Measurements from ENCODE around the gene SMARCA5.
"Not testable (repeated sequence)": the region's sequence is repeated elsewhere in the genome, so short reads cannot be mapped to it uniquely, and the experiment has no call there.

The SMARCA5 gene

GRCh38 chr4:143513314-143514168 is at the start of gene SMARCA5:
Gene SMARCA5 (plus strand): TSS chr4:143513702. CDS start chr4:143513925, 223 bp downstream.
- in situ Hi-C loops (cut with HindIII; ENCODE audit: low pct_ligation_motif_present, low pct_unique_long_range_greater_than_20kb, low sequenced_read_pairs), result no loop called here
- DNase-seq, result peak; percentile 96

- in situ Hi-C loops (cut with HindIII; ENCODE audit: low pct_ligation_motif_present, low pct_unique_long_range_greater_than_20kb, low sequenced_read_pairs), result no loop called here
- DNase-seq, result no peak
These were observed 40.0 kb upstream of the SMARCA5 start for GRCh38 chr4:143473334-143474126.

- no peak for DNase-seq
- in situ Hi-C loops (cut with HindIII; ENCODE audit: low pct_ligation_motif_present, low pct_unique_long_range_greater_than_20kb, low sequenced_read_pairs), result no loop called here
These were observed 36.0 kb upstream of the SMARCA5 start for GRCh38 chr4:143477487-143477886.

GRCh38 chr4:143481361-143481760 is 32.1 kb upstream of the SMARCA5 start:
- in situ Hi-C loops (cut with HindIII; ENCODE audit: low pct_ligation_motif_present, low pct_unique_long_range_greater_than_20kb, low sequenced_read_pairs), result no loop called here
- DNase-seq, result no peak

- peak; percentile 55 for DNase-seq
- in situ Hi-C loops (cut with HindIII; ENCODE audit: low pct_ligation_motif_present, low pct_unique_long_range_greater_than_20kb, low sequenced_read_pairs), result no loop called here
These were observed 30.7 kb upstream of the SMARCA5 start for GRCh38 chr4:143482840-143483239.

- DNase-seq, result no peak
- in situ Hi-C loops (cut with HindIII; ENCODE audit: low pct_ligation_motif_present, low pct_unique_long_range_greater_than_20kb, low sequenced_read_pairs), result no loop called here
These were observed 27.2 kb upstream of the SMARCA5 start for GRCh38 chr4:143486314-143486713.

GRCh38 chr4:143488687-143489086 is 24.8 kb upstream of the SMARCA5 start:
- in situ Hi-C loops (cut with HindIII; ENCODE audit: low pct_ligation_motif_present, low pct_unique_long_range_greater_than_20kb, low sequenced_read_pairs), result no loop called here
- no peak for DNase-seq

- in situ Hi-C loops (cut with HindIII; ENCODE audit: low pct_ligation_motif_present, low pct_unique_long_range_greater_than_20kb, low sequenced_read_pairs), result no loop called here
- no peak for DNase-seq
These were observed 24.4 kb upstream of the SMARCA5 start for GRCh38 chr4:143489106-143489505.

- DNase-seq, result no peak
- in situ Hi-C loops (cut with HindIII; ENCODE audit: low pct_ligation_motif_present, low pct_unique_long_range_greater_than_20kb, low sequenced_read_pairs), result no loop called here
These were observed 15.5 kb upstream of the SMARCA5 start for GRCh38 chr4:143498021-143498420.

- no peak for DNase-seq
- in situ Hi-C loops (cut with HindIII; ENCODE audit: low pct_ligation_motif_present, low pct_unique_long_range_greater_than_20kb, low sequenced_read_pairs), result no loop called here
These were observed 11.3 kb upstream of the SMARCA5 start for GRCh38 chr4:143502231-143502630.

GRCh38 chr4:143506031-143506430 is 7.5 kb upstream of the SMARCA5 start:
- no peak for DNase-seq
- in situ Hi-C loops (cut with HindIII; ENCODE audit: low pct_ligation_motif_present, low pct_unique_long_range_greater_than_20kb, low sequenced_read_pairs), result no loop called here

- in situ Hi-C loops (cut with HindIII; ENCODE audit: low pct_ligation_motif_present, low pct_unique_long_range_greater_than_20kb, low sequenced_read_pairs), result no loop called here
- DNase-seq, result no peak
These were observed 1.6 kb upstream of the SMARCA5 start for GRCh38 chr4:143511906-143512305.

GRCh38 chr4:143512978-143513313 is 556 bp upstream of the SMARCA5 start:
- in situ Hi-C loops (cut with HindIII; ENCODE audit: low pct_ligation_motif_present, low pct_unique_long_range_greater_than_20kb, low sequenced_read_pairs), result no loop called here

GRCh38 chr4:143514169-143514495 is 630 bp downstream of the SMARCA5 start:
- no peak for DNase-seq
- in situ Hi-C loops (cut with HindIII; ENCODE audit: low pct_ligation_motif_present, low pct_unique_long_range_greater_than_20kb, low sequenced_read_pairs), result no loop called here

More at GRCh38 chr4:143512978-143513313, 556 bp upstream of the SMARCA5 start:
- DNase-seq, result no peak

GRCh38 chr4:143514497-143514896 is 995 bp downstream of the SMARCA5 start:
- in situ Hi-C loops (cut with HindIII; ENCODE audit: low pct_ligation_motif_present, low pct_unique_long_range_greater_than_20kb, low sequenced_read_pairs), result no loop called here
- peak; percentile 52 for DNase-seq

- no peak for DNase-seq
- in situ Hi-C loops (cut with HindIII; ENCODE audit: low pct_ligation_motif_present, low pct_unique_long_range_greater_than_20kb, low sequenced_read_pairs), result no loop called here
These were observed 1.4 kb downstream of the SMARCA5 start for GRCh38 chr4:143514901-143515300.

- DNase-seq, result no peak
- in situ Hi-C loops (cut with HindIII; ENCODE audit: low pct_ligation_motif_present, low pct_unique_long_range_greater_than_20kb, low sequenced_read_pairs), result no loop called here
These were observed 2.4 kb downstream of the SMARCA5 start for GRCh38 chr4:143515905-143516304.

- in situ Hi-C loops (cut with HindIII; ENCODE audit: low pct_ligation_motif_present, low pct_unique_long_range_greater_than_20kb, low sequenced_read_pairs), result no loop called here
These were observed 4.3 kb downstream of the SMARCA5 start for GRCh38 chr4:143517764-143518163.

GRCh38 chr4:143524211-143524610 is 10.7 kb downstream of the SMARCA5 start:
- no peak for DNase-seq
- in situ Hi-C loops (cut with HindIII; ENCODE audit: low pct_ligation_motif_present, low pct_unique_long_range_greater_than_20kb, low sequenced_read_pairs), result no loop called here

More at GRCh38 chr4:143517764-143518163, 4.3 kb downstream of the SMARCA5 start:
- DNase-seq, result no peak

- in situ Hi-C loops (cut with HindIII; ENCODE audit: low pct_ligation_motif_present, low pct_unique_long_range_greater_than_20kb, low sequenced_read_pairs), result not testable (repeated sequence)
These were observed 14.5 kb downstream of the SMARCA5 start for GRCh38 chr4:143528046-143528445.

More at GRCh38 chr4:143528046-143528445, 14.5 kb downstream of the SMARCA5 start:
- DNase-seq, result not testable (repeated sequence)
